Measurements from ENCODE around the gene MAPK13.

GRCh38 chr6:36154286-36154685 lies 24.0 kb downstream of the MAPK13 start:
- TF ChIP-seq ZBTB20 (tag by site-specific recombination; IDR thresholded peaks at IDR 0.05) (no peak), CTCF (tag by site-specific recombination; IDR thresholded peaks at IDR 0.05) (no peak), SCRT1 (tag by site-specific recombination; IDR thresholded peaks at IDR 0.05; ENCODE audit: borderline replicate concordance) (no peak), ZNF10 (tag by site-specific recombination; IDR thresholded peaks at IDR 0.05) (no peak), REST (tag by site-specific recombination; IDR thresholded peaks at IDR 0.05) (no peak), ZFP69B (tag by site-specific recombination; IDR thresholded peaks at IDR 0.05) (no peak)

All from HEK293 (cell line).